ENCODE results near the gene GRIK1. TPM values are rescaled to one million over a fixed set of nuclear protein-coding genes. Genes with fewer than 3 reads are reported as not detected.

The GRIK1 gene
- not detected in 5 replicates for total RNA-seq (2022; extraction: Qiagen RNA extraction; ENCODE audit: low read depth)

DNA sequence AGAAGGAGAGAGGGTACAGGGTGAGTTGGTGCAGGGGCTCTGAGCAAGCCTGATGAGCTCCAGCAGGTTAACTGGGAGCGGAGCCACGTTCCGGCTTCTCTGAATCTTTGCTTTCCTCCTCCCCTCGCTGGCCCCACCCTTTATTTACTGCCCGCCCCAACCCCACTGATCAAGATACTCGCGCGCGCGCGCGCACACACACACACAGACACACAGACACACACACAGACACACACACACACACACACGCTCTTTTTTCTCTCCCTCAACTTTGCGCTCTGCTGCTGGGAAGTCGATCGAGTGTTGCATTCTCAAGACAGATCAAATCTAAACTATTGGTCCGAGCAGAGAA is at the start of gene GRIK1:
Gene GRIK1 (minus strand): TSS at position 73 of the 352 bp plus-strand sequence.

Other genes starting within 250 kb of the GRIK1 start
- not detected in 5 replicates for gene CLDN17, start 226.8 kb upstream of the GRIK1 start, total RNA-seq (2022; extraction: Qiagen RNA extraction; ENCODE audit: low read depth)

Measured in A549 treated with GW870086 at 1 μM for 4 hours (cell line).